Measurements from ENCODE around the gene NEUROD4. TPM values are rescaled to one million over a fixed set of nuclear protein-coding genes. Genes with fewer than 3 reads are reported as not detected.

NEUROD4 gene
- total and polyA plus RNA-seq, 8 donors, result not detected

DNA sequence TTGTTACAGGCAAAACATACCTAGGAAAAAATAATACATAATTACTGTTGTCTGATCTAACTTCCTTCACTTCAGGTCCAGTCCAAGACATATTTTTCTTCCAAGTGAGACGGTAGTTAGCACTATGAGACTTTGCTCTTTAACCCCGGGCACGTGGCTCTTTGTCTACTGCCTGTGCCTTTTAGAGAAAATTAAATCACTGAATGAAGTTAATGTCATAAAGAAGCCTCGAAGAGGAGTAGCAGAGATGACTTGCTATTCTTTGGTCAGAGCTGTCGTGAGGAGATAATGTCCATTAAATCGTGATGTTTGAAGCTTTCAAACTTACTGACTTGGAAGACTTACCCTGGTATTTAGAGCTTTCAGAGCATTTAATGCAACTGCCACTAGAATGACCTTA, 43.9 kb upstream of the NEUROD4 start:
- Histone ChIP-seq H3K27me3 (no peaks in the 10 kb centered on the region), H3K36me3 (no peaks in the 10 kb centered on the region), H3K4me3 (no peak overlapping the region), H3K4me1 (no peaks in the 10 kb centered on the region), H3K9me3 (no peaks in the 10 kb centered on the region), H3K27ac (no peak overlapping the region)
- intact Hi-C loops (cut with DNase I; ENCODE audit: low total_unique reads), result no loop called here
- DNase-seq, result no peak
- WGBS, 5 donors, result 42 to 47% (median 44%) methylated on average over 6 of the region's 6 CpGs
- no peak for TF ChIP-seq POLR2AphosphoS5 (IDR thresholded peaks at IDR 0.05)
- TF ChIP-seq, protein P1, sequence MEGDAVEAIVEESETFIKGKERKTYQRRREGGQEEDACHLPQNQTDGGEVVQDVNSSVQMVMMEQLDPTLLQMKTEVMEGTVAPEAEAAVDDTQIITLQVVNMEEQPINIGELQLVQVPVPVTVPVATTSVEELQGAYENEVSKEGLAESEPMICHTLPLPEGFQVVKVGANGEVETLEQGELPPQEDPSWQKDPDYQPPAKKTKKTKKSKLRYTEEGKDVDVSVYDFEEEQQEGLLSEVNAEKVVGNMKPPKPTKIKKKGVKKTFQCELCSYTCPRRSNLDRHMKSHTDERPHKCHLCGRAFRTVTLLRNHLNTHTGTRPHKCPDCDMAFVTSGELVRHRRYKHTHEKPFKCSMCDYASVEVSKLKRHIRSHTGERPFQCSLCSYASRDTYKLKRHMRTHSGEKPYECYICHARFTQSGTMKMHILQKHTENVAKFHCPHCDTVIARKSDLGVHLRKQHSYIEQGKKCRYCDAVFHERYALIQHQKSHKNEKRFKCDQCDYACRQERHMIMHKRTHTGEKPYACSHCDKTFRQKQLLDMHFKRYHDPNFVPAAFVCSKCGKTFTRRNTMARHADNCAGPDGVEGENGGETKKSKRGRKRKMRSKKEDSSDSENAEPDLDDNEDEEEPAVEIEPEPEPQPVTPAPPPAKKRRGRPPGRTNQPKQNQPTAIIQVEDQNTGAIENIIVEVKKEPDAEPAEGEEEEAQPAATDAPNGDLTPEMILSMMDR (IDR thresholded peaks at IDR 0.05), result no peak

DNA sequence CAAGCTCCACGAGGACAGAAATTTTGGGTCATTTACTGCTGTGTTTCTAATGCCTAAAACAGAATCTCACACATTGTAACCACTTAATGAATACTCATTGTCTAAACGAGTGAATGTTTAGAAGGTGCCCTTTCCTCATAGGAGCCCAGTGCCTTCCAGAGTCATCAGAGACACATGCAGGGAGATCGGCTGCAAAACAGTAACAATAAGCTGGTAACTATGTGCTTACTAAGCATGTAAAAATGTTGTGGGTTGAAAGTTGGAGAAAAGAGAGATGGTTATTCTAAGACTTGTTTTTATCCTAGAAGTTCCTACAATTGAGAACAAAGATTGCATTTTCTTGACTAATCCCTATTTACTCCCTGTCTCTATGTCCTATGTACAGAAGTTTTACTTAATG, 42.6 kb upstream of the NEUROD4 start:
- TF ChIP-seq EP300 (IDR thresholded peaks at IDR 0.05) (no peak), POLR2A (IDR thresholded peaks at IDR 0.05) (no peak), POLR2AphosphoS5 (IDR thresholded peaks at IDR 0.05) (no peak)
- TF ChIP-seq, protein P1 (IDR thresholded peaks at IDR 0.05), result no peak
- H3K4me1 ChIP-seq, result no peaks in the 10 kb centered on the region
- H3K9me3 ChIP-seq, result no peaks in the 10 kb centered on the region
- H3K4me3 ChIP-seq, result no peak overlapping the region
- H3K27ac ChIP-seq, result no peak overlapping the region
- no peaks in the 10 kb centered on the region for H3K27me3 ChIP-seq
- intact Hi-C loops (cut with DNase I; ENCODE audit: low total_unique reads), result no loop called here
- DNase-seq, result no peak
- no peaks in the 10 kb centered on the region for H3K36me3 ChIP-seq
- 35 to 45% (median 41%) methylated on average over 3 of the region's 3 CpGs for WGBS, 5 donors

DNA sequence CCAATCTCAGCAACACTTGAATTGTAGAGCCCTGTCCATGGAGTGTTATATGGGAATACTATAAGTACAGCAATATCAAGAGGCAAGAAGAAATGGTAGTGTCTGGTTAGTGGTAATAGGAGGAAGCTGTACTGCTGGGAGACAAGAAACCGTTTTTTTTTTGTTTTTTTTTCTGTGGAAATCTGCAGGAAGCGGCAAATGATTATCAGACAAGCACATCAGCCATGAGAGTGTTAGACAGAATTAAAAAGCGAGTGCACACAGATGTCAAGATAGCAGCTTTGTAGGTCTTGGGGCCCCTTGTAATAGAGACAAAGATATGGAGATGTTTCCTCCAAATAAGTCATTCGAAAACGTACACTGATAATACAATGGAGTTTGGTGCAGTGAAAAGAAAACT, 41.9 kb upstream of the NEUROD4 start:
- Histone ChIP-seq H3K36me3 (no peaks in the 10 kb centered on the region), H3K27me3 (no peaks in the 10 kb centered on the region), H3K27ac (no peak overlapping the region), H3K4me1 (no peaks in the 10 kb centered on the region), H3K9me3 (no peaks in the 10 kb centered on the region), H3K4me3 (no peak overlapping the region)
- TF ChIP-seq, protein P1 (IDR thresholded peaks at IDR 0.05), result no peak
- TF ChIP-seq POLR2AphosphoS5 (IDR thresholded peaks at IDR 0.05), result no peak
- no peak for TF ChIP-seq EP300 (IDR thresholded peaks at IDR 0.05)
- TF ChIP-seq POLR2A (IDR thresholded peaks at IDR 0.05), result no peak
- WGBS, 5 donors, result 52 to 81% (median 73%) methylated on average over 5 of the region's 5 CpGs
- intact Hi-C loops (cut with DNase I; ENCODE audit: low total_unique reads), result no loop called here
- no peak for DNase-seq

DNA sequence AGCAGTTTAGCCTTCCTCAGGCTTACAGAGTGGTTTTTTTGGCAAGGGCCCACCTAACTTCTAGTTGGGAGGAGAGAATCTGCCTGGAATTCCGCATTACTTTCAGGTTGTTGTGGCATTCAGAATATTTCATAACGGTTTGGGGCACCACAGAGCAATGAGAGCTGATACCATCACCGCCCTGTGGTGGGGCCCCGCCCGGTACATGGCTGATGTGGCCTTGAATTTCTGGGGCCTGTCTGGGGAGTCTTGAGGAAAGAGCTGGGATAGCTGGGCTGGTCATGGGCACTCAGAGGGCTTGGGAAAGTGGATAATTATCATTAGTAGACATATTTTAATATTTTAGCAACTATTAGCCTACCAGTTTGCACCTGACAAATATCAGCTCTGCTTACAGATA, 39.4 kb upstream of the NEUROD4 start:
- H3K27ac ChIP-seq, result no peak overlapping the region
- H3K4me1 ChIP-seq, result no peaks in the 10 kb centered on the region
- intact Hi-C loops (cut with DNase I; ENCODE audit: low total_unique reads), result no loop called here
- no peaks in the 10 kb centered on the region for H3K36me3 ChIP-seq
- H3K9me3 ChIP-seq, result no peaks in the 10 kb centered on the region
- H3K27me3 ChIP-seq, result no peaks in the 10 kb centered on the region
- 73 to 85% (median 80%) methylated on average over 5 of the region's 5 CpGs for WGBS, 5 donors
- no peak for DNase-seq
- H3K4me3 ChIP-seq, result no peak overlapping the region
- TF ChIP-seq, protein P1 (IDR thresholded peaks at IDR 0.05), result no peak
- TF ChIP-seq POLR2A (IDR thresholded peaks at IDR 0.05) (no peak), EP300 (IDR thresholded peaks at IDR 0.05) (no peak), POLR2AphosphoS5 (IDR thresholded peaks at IDR 0.05) (no peak)
